SK-N-SH (cell line): ENCODE results near the gene IGF2BP2. TPM values are rescaled to one million over a fixed set of nuclear protein-coding genes. Genes with fewer than 3 reads are reported as not detected.
"Not testable (repeated sequence)": the region's sequence is repeated elsewhere in the genome, so short reads cannot be mapped to it uniquely, and the experiment has no call there.

Source experiments
- CTCF ChIA-PET: fragments of 300-600, 350-600 bp; formaldehyde crosslinking; extraction: SDS; loops from one replicate; lab custom pipeline; 2021; lab: Yijun Ruan, JAX
- POLR2A ChIA-PET: fragments of 350-600 bp; sonication (Branson Sonifier 250); formaldehyde crosslinking; extraction: SDS; loops from one replicate; lab custom pipeline; 2020; ENCODE audit warnings: antibody characterized with exemption, inconsistent platforms; lab: Yijun Ruan, JAX
- DNase-seq: peaks from one replicate; pipeline ENCODE4 v3.0.0; 2012
- H2AFZ ChIP-seq: fragments of 200-600 bp; sonication (generic); 2 replicates; pipeline ENCODE4 v1.8.1; 2016; ENCODE audit warnings: antibody characterized with exemption, mild to moderate bottlenecking, low read depth
- H3F3A ChIP-seq: fragments of 200-600 bp; sonication (generic); replicated peaks from 2 replicates; pipeline ENCODE3; 2016; ENCODE audit warnings: antibody characterized with exemption, mild to moderate bottlenecking; ENCODE audit not compliant: insufficient read depth
- H3K27ac ChIP-seq, 2 experiments: fragments of 200-500 bp in 1 of 2; fragments of 200-600 bp in 1 of 2; sonication (Bioruptor generic) in 1 of 2; sonication (generic), shearing (Covaris generic) in 1 of 2; 2 replicates each; pipeline versions ENCODE4 v1.5.1 to v1.6.1; 2014 to 2016; ENCODE audit warnings: low read depth in 2 of 2, inconsistent platforms in 1 of 2, low read length in 1 of 2, mild to moderate bottlenecking in 1 of 2, mixed read lengths in 1 of 2
- H3K27me3 ChIP-seq: fragments of 200-600 bp; sonication (generic), shearing (Covaris generic); 2 replicates; pipeline ENCODE4 v1.6.1; 2016; ENCODE audit warnings: mixed run types; ENCODE audit not compliant: insufficient read depth
- H3K36me3 ChIP-seq, 2 experiments: fragments of 200-500 bp in 1 of 2; fragments of 200-600 bp in 1 of 2; sonication (Bioruptor generic) in 1 of 2; sonication (generic) in 1 of 2; replicated peaks in 1 of 2; 2 replicates each; pipeline versions ENCODE3 to v1.5.1; 2014 to 2016; ENCODE audit warnings: low read length in 1 of 2, mild to moderate bottlenecking in 1 of 2; ENCODE audit not compliant: insufficient read depth in 2 of 2, control insufficient read depth in 1 of 2
- H3K4me1 ChIP-seq, 2 experiments: fragments of 200-500 bp in 1 of 2; fragments of 200-600 bp in 1 of 2; sonication (Bioruptor generic) in 1 of 2; sonication (generic), shearing (Covaris generic) in 1 of 2; 2 replicates each; pipeline versions ENCODE4 v1.5.1 to v1.6.1; 2014 to 2016; ENCODE audit warnings: low read depth in 1 of 2, low read length in 1 of 2, mixed run types in 1 of 2; ENCODE audit not compliant: insufficient read depth in 2 of 2, control insufficient read depth in 1 of 2
- H3K4me2 ChIP-seq: fragments of 200-600 bp; sonication (generic), shearing (Covaris generic); 2 replicates; pipeline ENCODE4 v1.6.1; 2017; ENCODE audit warnings: mixed run types
- H3K4me3 ChIP-seq, 2 experiments: fragments of 200-500 bp in 1 of 2; fragments of 200-600 bp in 1 of 2; sonication (Bioruptor generic) in 1 of 2; sonication (generic), shearing (Covaris generic) in 1 of 2; 2 replicates each; pipeline versions ENCODE4 v1.5.1 to v1.8.1; 2014 to 2016; ENCODE audit warnings: low read depth in 2 of 2, inconsistent platforms in 1 of 2, low read length in 1 of 2, mild to moderate bottlenecking in 1 of 2, mixed read lengths in 1 of 2, moderate library complexity in 1 of 2
- H3K79me2 ChIP-seq: fragments of 200-600 bp; sonication (generic); 2 replicates; pipeline ENCODE4 v1.8.1; 2017; ENCODE audit warnings: mild to moderate bottlenecking; ENCODE audit not compliant: insufficient read depth
- H3K9ac ChIP-seq: fragments of 200-600 bp; sonication (generic); 2 replicates; pipeline ENCODE4 v1.6.1; 2017; ENCODE audit warnings: mixed run types
- H3K9me2 ChIP-seq: fragments of 200-600 bp; sonication (generic); 2 replicates; pipeline ENCODE4 v1.6.1; 2017; ENCODE audit warnings: mixed run types
- H3K9me3 ChIP-seq: fragments of 200-600 bp; sonication (generic); 2 replicates; pipeline ENCODE4 v1.6.1; 2017; ENCODE audit warnings: mixed run types, mild to moderate bottlenecking, moderate library complexity
- H4K20me1 ChIP-seq: fragments of 200-600 bp; sonication (generic); 2 replicates; pipeline ENCODE4 v1.6.1; 2017; ENCODE audit warnings: mild to moderate bottlenecking, mixed run types; ENCODE audit not compliant: insufficient read depth
- EP300 ChIP-seq, 2 experiments: IDR thresholded peaks; 2 replicates each; pipeline versions ENCODE4 v1.4.0 to v1.6.1; 2012; ENCODE audit warnings: borderline replicate concordance in 1 of 2, low read depth in 1 of 2, low read length in 1 of 2
- FOSL2 ChIP-seq: IDR thresholded peaks from 2 replicates; pipeline ENCODE4 v1.4.0; 2012; ENCODE audit warnings: low read depth, mild to moderate bottlenecking, moderate library complexity, borderline replicate concordance
- IRF3 ChIP-seq: fragments of 150-350 bp; IDR thresholded peaks from 2 replicates; pipeline ENCODE4 v1.6.1; 2016; ENCODE audit warnings: mild to moderate bottlenecking, low read depth, low read length
- JUND ChIP-seq: IDR thresholded peaks from 2 replicates; pipeline ENCODE4 v1.4.0; 2012
- NFIC ChIP-seq: IDR thresholded peaks from 2 replicates; pipeline ENCODE4 v1.4.0; 2012; ENCODE audit warnings: borderline replicate concordance
- PBX3 ChIP-seq: IDR thresholded peaks from 2 replicates; pipeline ENCODE4; 2012
- POLR2AphosphoS5 ChIP-seq: IDR thresholded peaks from 2 replicates; pipeline ENCODE4 v1.6.1; 2012; ENCODE audit warnings: low read depth, low read length
- SIN3A ChIP-seq: IDR thresholded peaks from 2 replicates; pipeline ENCODE4 v1.6.1; 2012; ENCODE audit warnings: low read depth, mild to moderate bottlenecking, low read length, moderate library complexity, borderline replicate concordance
- TAF1 ChIP-seq: IDR thresholded peaks from 2 replicates; pipeline ENCODE4 v1.6.1; 2012; ENCODE audit warnings: low read depth, mild to moderate bottlenecking, low read length, moderate library complexity, borderline replicate concordance
- TCF12 ChIP-seq: IDR thresholded peaks from 2 replicates; pipeline ENCODE4 v1.4.0; 2012
- USF1 ChIP-seq: IDR thresholded peaks from 2 replicates; pipeline ENCODE4 v1.4.0; 2012; ENCODE audit warnings: low read depth, borderline replicate concordance
- ZBTB33 ChIP-seq: IDR thresholded peaks from 2 replicates; pipeline ENCODE4 v1.4.0; 2012; ENCODE audit warnings: low read depth, borderline replicate concordance
- WGBS: methylation state at CpG from one replicate; pipeline ENCODE4 v1.1.6; 2017; ENCODE audit warnings: low lambda C conversion rate; 5-methylcytosine and 5-hydroxymethylcytosine counted together
- polyA plus RNA-seq, 3 experiments: library from polyadenylated mRNA; depleted of rRNA; stranded (reverse); fragments of >200 nt; gene quantifications; 2 replicates each; pipeline ENCODE4 v1.2.3, GENCODE V29; 2012

Gene IGF2BP2
- polyA plus RNA-seq, 1 of the 3 experiments (the other 2 are of a cell fraction) = 5.4 TPM

- H3F3A ChIP-seq = peaks cover 34% of the 10 kb centered on the region
- H3K4me1 ChIP-seq = peaks cover 0 to 14% of the 10 kb centered on the region in 2 experiments; a peak in 1 of 4 replicates
- TF ChIP-seq JUND (peak; percentile 74), PBX3 (peak; percentile 82), EP300 (IDR thresholded peaks at IDR 0.05; ENCODE audit: borderline replicate concordance in 1 of 2, low read depth in 1 of 2, low read length in 1 of 2) (peak in 1 of 2 experiments; percentile 57; a peak in 1 of 4 replicates), TCF12 (peak; percentile 90), FOSL2 (peak; percentile 89; the same call in 1 of the 2 replicates), NFIC (peak; percentile 71; the same call in 1 of the 2 replicates), IRF3 (no peak), POLR2AphosphoS5 (peak; percentile 49; the same call in 1 of the 2 replicates), ZBTB33 (peak; percentile 70; the same call in 1 of the 2 replicates), SIN3A (peak; percentile 48; the same call in 1 of the 2 replicates), USF1 (no peak), TAF1 (no peak)
- no peak overlapping the region for H3K4me2 ChIP-seq
- ChIA-PET CTCF (interaction anchor here (1.4 to 1.9 kb wide), 2 partner anchors 15 to 39 kb away, joined by 5 to 6 read pairs; no protein-coding TSS in a partner anchor), POLR2A (no interaction called here)
- 27% methylated on average over 3 of the region's 3 CpGs for WGBS
- H3K27ac ChIP-seq = peak overlapping the region in 1 of 2 experiments; percentile 26; a peak in 1 of 4 replicates
- H3K79me2 ChIP-seq = peaks cover 100% of the 10 kb centered on the region
- H4K20me1 ChIP-seq = peaks cover 90% of the 10 kb centered on the region
- no peak for DNase-seq
- no peak overlapping the region for H3K4me3 ChIP-seq
- H3K27me3 ChIP-seq = no peaks in the 10 kb centered on the region
- peaks cover 0 to 15% of the 10 kb centered on the region in 2 experiments for H3K36me3 ChIP-seq
- no peak overlapping the region for H3K9ac ChIP-seq
- H3K9me3 ChIP-seq = no peaks in the 10 kb centered on the region
- no peak overlapping the region for H2AFZ ChIP-seq
- H3K9me2 ChIP-seq = no peaks in the 10 kb centered on the region
Measured at GRCh38 chr3:185807445-185808068, 17.3 kb downstream of the IGF2BP2 start.

DNA sequence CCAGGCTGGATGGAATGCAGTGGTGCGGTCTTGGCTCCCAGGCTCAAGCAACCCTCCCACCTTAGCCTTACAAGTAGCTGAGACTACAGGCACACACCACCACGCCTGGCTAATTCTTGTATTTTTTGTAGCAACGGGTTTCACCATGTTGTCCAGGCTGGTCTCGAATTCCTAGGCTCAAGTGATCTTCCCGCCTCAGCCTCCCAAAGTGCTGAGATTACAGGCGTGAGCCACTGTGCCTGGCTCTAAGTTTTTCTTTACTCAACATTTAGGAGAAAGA is 26.1 kb downstream of the IGF2BP2 start:
- H3K36me3 ChIP-seq, H3K9me2 ChIP-seq, POLR2A ChIA-PET, H3K4me1 ChIP-seq, H3K9me3 ChIP-seq, H3K27me3 ChIP-seq, DNase-seq, H3K4me2 ChIP-seq, H2AFZ ChIP-seq, H3K9ac ChIP-seq, H3K4me3 ChIP-seq: not testable (repeated sequence)
- CTCF ChIA-PET = interaction anchor here (1.2 kb wide), 1 partner anchor 30 kb away, joined by 3 read pairs; no protein-coding TSS in a partner anchor
- 86% methylated on average over 6 of the region's 6 CpGs for WGBS
- Histone ChIP-seq H3K79me2 (peaks cover 100% of the 10 kb centered on the region), H4K20me1 (peaks cover 100% of the 10 kb centered on the region), H3F3A (peaks cover 13% of the 10 kb centered on the region), H3K27ac (peak overlapping the region in 1 of 2 experiments; percentile 74; a peak in 1 of 4 replicates)
